Keratinocyte (primary cell): ENCODE data around the gene CACNA1C. TPM values are rescaled to one million over a fixed set of nuclear protein-coding genes. Genes with fewer than 3 reads are reported as not detected.

Experiments used
- DNase-seq: peaks from one replicate; pipeline ENCODE4 v3.0.0-alpha.2; 2011; ENCODE audit warnings: low read depth, missing footprints, low spot score
- FAIRE-seq: peaks from 2 replicates; lab custom pipeline; 2011; peaks lifted over from hg19 to GRCh38; lab: Jason Lieb, UNC
- H2AFZ ChIP-seq: 2 replicates; pipeline ENCODE4 v1.6.0; 2012; ENCODE audit warnings: low read length, control low read depth, inconsistent platforms; ENCODE audit not compliant: control insufficient read depth
- H3K27ac ChIP-seq: 2 replicates; pipeline ENCODE4 v1.5.1; 2011; ENCODE audit warnings: low read length; ENCODE audit not compliant: control insufficient read depth, insufficient read depth
- H3K27me3 ChIP-seq: 3 replicates; pipeline ENCODE4 v1.6.0; 2011; ENCODE audit warnings: low read length; ENCODE audit not compliant: control insufficient read depth, insufficient read depth; ENCODE audit errors: extremely low read depth
- H3K36me3 ChIP-seq, 2 experiments: 2 replicates in 1 of 2; 3 replicates in 1 of 2; pipeline ENCODE4 v1.5.1; 2011; ENCODE audit warnings: low read length in 2 of 2, mild to moderate bottlenecking in 1 of 2; ENCODE audit not compliant: control insufficient read depth in 2 of 2, insufficient read depth in 2 of 2; ENCODE audit errors: extremely low read depth in 1 of 2
- H3K4me1 ChIP-seq: 3 replicates; pipeline ENCODE4 v1.5.1; 2011; ENCODE audit warnings: low read length; ENCODE audit not compliant: control insufficient read depth, insufficient read depth; ENCODE audit errors: extremely low read depth
- H3K4me2 ChIP-seq: 3 replicates; pipeline ENCODE4 v1.6.0; 2011; ENCODE audit warnings: low read depth, low read length; ENCODE audit not compliant: control insufficient read depth, insufficient read depth; ENCODE audit errors: extremely low read depth
- H3K4me3 ChIP-seq, 3 experiments: fragments of 200-600 bp in 1 of 3; sonication (generic) in 1 of 3; 2 replicates in 2 of 3; 3 replicates in 1 of 3; pipeline ENCODE4 v1.5.1; 2011 to 2016; ENCODE audit warnings: low read length in 3 of 3, mild to moderate bottlenecking in 3 of 3, control low read depth in 2 of 3, inconsistent platforms in 1 of 3, low read depth in 1 of 3, mixed read lengths in 1 of 3, mixed run types in 1 of 3, moderate library complexity in 1 of 3; ENCODE audit not compliant: control insufficient read depth in 2 of 3, insufficient read depth in 2 of 3; ENCODE audit errors: extremely low read depth in 1 of 3
- H3K79me2 ChIP-seq: 2 replicates; pipeline ENCODE4 v1.6.0; 2012; ENCODE audit warnings: low read length; ENCODE audit not compliant: control insufficient read depth, insufficient read depth
- H3K9ac ChIP-seq: 3 replicates; pipeline ENCODE4 v1.6.0; 2011; ENCODE audit warnings: low read length; ENCODE audit not compliant: control insufficient read depth, insufficient read depth; ENCODE audit errors: extremely low read depth
- H3K9me1 ChIP-seq: 3 replicates; pipeline ENCODE4 v1.6.0; 2011; ENCODE audit warnings: low read length; ENCODE audit not compliant: control insufficient read depth, insufficient read depth; ENCODE audit errors: extremely low read depth
- H3K9me3 ChIP-seq: 2 replicates; pipeline ENCODE4 v1.5.1; 2012; ENCODE audit warnings: low read depth, low read length; ENCODE audit not compliant: control insufficient read depth
- H4K20me1 ChIP-seq: 3 replicates; pipeline ENCODE4 v1.6.0; 2011; ENCODE audit warnings: low read length; ENCODE audit not compliant: control insufficient read depth, insufficient read depth; ENCODE audit errors: extremely low read depth
- CTCF ChIP-seq, 3 experiments: IDR thresholded peaks in 1 of 3; conservative IDR thresholded peaks in 1 of 3; optimal IDR thresholded peaks in 1 of 3; 2 replicates in 2 of 3; 3 replicates in 1 of 3; pipeline versions ENCODE3 to v1.5.1; 2011; ENCODE audit warnings: low read length in 3 of 3, mild to moderate bottlenecking in 3 of 3, moderate library complexity in 2 of 3, control low read depth in 1 of 3, inconsistent platforms in 1 of 3; ENCODE audit not compliant: insufficient read depth in 2 of 3; ENCODE audit errors: extremely low read depth in 1 of 3
- EZH2 ChIP-seq: IDR thresholded peaks from one replicate; pipeline ENCODE4 v1.6.1; 2012; ENCODE audit warnings: inconsistent platforms, mild to moderate bottlenecking, low read length, moderate library complexity
- dilution Hi-C: fragments of 300-500 bp; cut with MboI; formaldehyde crosslinking; loops from one replicate; pipeline ENCODE4 v1.7.0; 2020; ENCODE audit warnings: low sequenced_read_pairs; ENCODE audit not compliant: extremely low pct_ligation_motif_present
- polyA plus RNA-seq, 5 experiments: library from polyadenylated mRNA; depleted of rRNA in 3 of 5; stranded (reverse) in 3 of 5; stranded (forward) in 1 of 5; unstranded in 1 of 5; fragments of >200 nt; gene quantifications; 1 replicate in 1 of 5; 2 replicates in 3 of 5; 3 replicates in 1 of 5; pipeline versions ENCODE4 v1.2.1 to v1.2.3, GENCODE V29; 2011 to 2012; ENCODE audit warnings: missing spikeins in 2 of 5, low read depth in 1 of 5, low replicate concordance in 1 of 5

Gene CACNA1C
- polyA plus RNA-seq, 1 donor (not counting 4 experiments of a cell fraction or from before 2014, with no cell fraction given): not detected

- FAIRE-seq: no peak
- H3K27ac ChIP-seq: no peak overlapping the region
- no peak overlapping the region for H3K4me2 ChIP-seq
- no peak for DNase-seq
- H3K27me3 ChIP-seq: peaks cover 22% of the 10 kb centered on the region
- H3K4me3 ChIP-seq: no peak overlapping the region
- H2AFZ ChIP-seq: no peak overlapping the region
- dilution Hi-C loops: no loop called here
- no peaks in the 10 kb centered on the region for H3K9me3 ChIP-seq
- no peaks in the 10 kb centered on the region for H3K36me3 ChIP-seq
- TF ChIP-seq CTCF (optimal IDR thresholded peaks at IDR 0.05 in 1 of 3, IDR thresholded peaks at IDR 0.05 in 1 of 3, conservative IDR thresholded peaks at IDR 0.05 in 1 of 3; ENCODE audit: extremely low read depth in 1 of 3, insufficient read depth in 2 of 3, low read length in 3 of 3) (no peak), EZH2 (no peak)
- no peaks in the 10 kb centered on the region for H4K20me1 ChIP-seq
- H3K79me2 ChIP-seq: no peaks in the 10 kb centered on the region
- no peaks in the 10 kb centered on the region for H3K9me1 ChIP-seq
- no peaks in the 10 kb centered on the region for H3K4me1 ChIP-seq
- no peak overlapping the region for H3K9ac ChIP-seq
Observed at GRCh38 chr12:2266666-2267620, 214.2 kb downstream of the CACNA1C start.

- Histone ChIP-seq H3K79me2 (no peaks in the 10 kb centered on the region), H3K27ac (no peak overlapping the region), H3K27me3 (peaks cover 22% of the 10 kb centered on the region), H3K4me3 (no peak overlapping the region), H3K4me1 (no peaks in the 10 kb centered on the region), H3K9ac (no peak overlapping the region), H2AFZ (no peak overlapping the region), H4K20me1 (no peaks in the 10 kb centered on the region), H3K36me3 (no peaks in the 10 kb centered on the region), H3K9me1 (no peaks in the 10 kb centered on the region), H3K4me2 (no peak overlapping the region), H3K9me3 (no peaks in the 10 kb centered on the region)
- no peak for FAIRE-seq
- DNase-seq: no peak
- TF ChIP-seq EZH2 (no peak), CTCF (optimal IDR thresholded peaks at IDR 0.05 in 1 of 3, IDR thresholded peaks at IDR 0.05 in 1 of 3, conservative IDR thresholded peaks at IDR 0.05 in 1 of 3; ENCODE audit: extremely low read depth in 1 of 3, insufficient read depth in 2 of 3, low read length in 3 of 3) (no peak)
- dilution Hi-C loops: no loop called here
Observed at GRCh38 chr12:2267703-2268470, 215.1 kb downstream of the CACNA1C start.
